ENCODE results near the gene CEACAM19. TPM values are rescaled to one million over a fixed set of nuclear protein-coding genes. Genes with fewer than 3 reads are reported as not detected.

CEACAM19 gene
- total RNA-seq, 1 experiment from 2014 or later, result 3.5 TPM

- Histone ChIP-seq H3K23ac (ENCODE audit: insufficient read length, low read depth, low read length) (no peak overlapping the region), H2BK15ac (ENCODE audit: low read depth, low read length) (no peak overlapping the region), H3K4ac (ENCODE audit: low read depth, low read length) (no peak overlapping the region), H3K9ac (ENCODE audit: extremely low read depth, insufficient read length, low read length) (no peak overlapping the region), H3K27me3 (ENCODE audit: insufficient read depth, low read length) (no peaks in the 10 kb centered on the region), H3T11ph (ENCODE audit: low read length) (no peak overlapping the region), H2BK5ac (ENCODE audit: insufficient read length, low read length) (no peak overlapping the region), H2AFZ (ENCODE audit: low read length) (no peak overlapping the region), H3K4me2 (ENCODE audit: insufficient read depth, insufficient read length, low read length) (no peak overlapping the region), H3K56ac (ENCODE audit: insufficient read length, low read depth, low read length) (no peak overlapping the region), H3K4me1 (ENCODE audit: insufficient read depth, low read length) (peaks cover 2% of the 10 kb centered on the region; the same call in 1 of the 2 replicates), H4K91ac (ENCODE audit: insufficient read length, low read depth, low read length) (no peak overlapping the region), H3K79me1 (ENCODE audit: insufficient read depth, low read depth, low read length, poor library complexity, severe bottlenecking) (no peaks in the 10 kb centered on the region), H4K20me1 (ENCODE audit: control insufficient read depth, insufficient read depth, insufficient read length) (no peaks in the 10 kb centered on the region), H3K27ac (ENCODE audit: insufficient read length, low read depth, low read length) (no peak overlapping the region), H2BK120ac (ENCODE audit: low read depth, low read length, poor library complexity, severe bottlenecking) (no peak overlapping the region), H2BK20ac (ENCODE audit: low read depth, low read length, poor library complexity, severe bottlenecking) (no peak overlapping the region), H4K8ac (replicated peaks; ENCODE audit: insufficient read length, low read depth, low read length) (no peak overlapping the region), H3K9me3 (ENCODE audit: control insufficient read depth, low read depth, low read length) (no peaks in the 10 kb centered on the region), H2AK5ac (ENCODE audit: insufficient read length, low read length) (no peak overlapping the region), H3K18ac (ENCODE audit: insufficient read length, low read depth, low read length) (no peak overlapping the region), H3K79me2 (ENCODE audit: insufficient read depth, low read length) (no peaks in the 10 kb centered on the region), H4K5ac (ENCODE audit: insufficient read length, low read depth, low read length) (no peak overlapping the region), H3K23me2 (ENCODE audit: insufficient read length, low read depth, low read length, poor library complexity, severe bottlenecking) (no peaks in the 10 kb centered on the region), H2BK12ac (ENCODE audit: insufficient read length, low read depth, low read length) (no peak overlapping the region), H3K14ac (ENCODE audit: insufficient read depth, low read length) (no peak overlapping the region)
- H3K36me3 Mint-ChIP-seq (ENCODE audit: insufficient read depth in 1 of 3, low read depth in 3 of 3), result no peaks in the 10 kb centered on the region
- no peak for DNase-seq
- WGBS (ENCODE audit: extremely low coverage, insufficient read length, low lambda C conversion rate), result no CpG with 5 or more reads among the region's 4 CpGs
- no peak overlapping the region for H3K4me3 Mint-ChIP-seq
- H3K27me3 Mint-ChIP-seq (ENCODE audit: low read depth), result peaks cover 11% of the 10 kb centered on the region
- no peaks in the 10 kb centered on the region for H3K9me3 Mint-ChIP-seq
- no peak overlapping the region for H3K27ac Mint-ChIP-seq
- peaks cover 15 to 18% of the 10 kb centered on the region in 2 experiments for H3K4me1 Mint-ChIP-seq
- no peak for TF ChIP-seq CTCF (conservative IDR thresholded peaks at IDR 0.05)
Measured at GRCh38 chr19:44686896-44687295, 15.6 kb downstream of the CEACAM19 start.
